GM21723 (cell line): ENCODE data around the gene PLK4.
A peak's percentile ranks its signal among the peaks of the same experiment; 100 is the strongest.
"Not testable (repeated sequence)": the region's sequence is repeated elsewhere in the genome, so short reads cannot be mapped to it uniquely, and the experiment has no call there.

Experiments
- ATAC-seq: cut with Tn5 transposase; IDR thresholded peaks from one replicate; pipeline ENCODE4 v1.9.1; 2021; ENCODE audit warnings: mild to moderate bottlenecking, moderate library complexity; ENCODE audit not compliant: unreplicated experiment

The PLK4 gene

DNA sequence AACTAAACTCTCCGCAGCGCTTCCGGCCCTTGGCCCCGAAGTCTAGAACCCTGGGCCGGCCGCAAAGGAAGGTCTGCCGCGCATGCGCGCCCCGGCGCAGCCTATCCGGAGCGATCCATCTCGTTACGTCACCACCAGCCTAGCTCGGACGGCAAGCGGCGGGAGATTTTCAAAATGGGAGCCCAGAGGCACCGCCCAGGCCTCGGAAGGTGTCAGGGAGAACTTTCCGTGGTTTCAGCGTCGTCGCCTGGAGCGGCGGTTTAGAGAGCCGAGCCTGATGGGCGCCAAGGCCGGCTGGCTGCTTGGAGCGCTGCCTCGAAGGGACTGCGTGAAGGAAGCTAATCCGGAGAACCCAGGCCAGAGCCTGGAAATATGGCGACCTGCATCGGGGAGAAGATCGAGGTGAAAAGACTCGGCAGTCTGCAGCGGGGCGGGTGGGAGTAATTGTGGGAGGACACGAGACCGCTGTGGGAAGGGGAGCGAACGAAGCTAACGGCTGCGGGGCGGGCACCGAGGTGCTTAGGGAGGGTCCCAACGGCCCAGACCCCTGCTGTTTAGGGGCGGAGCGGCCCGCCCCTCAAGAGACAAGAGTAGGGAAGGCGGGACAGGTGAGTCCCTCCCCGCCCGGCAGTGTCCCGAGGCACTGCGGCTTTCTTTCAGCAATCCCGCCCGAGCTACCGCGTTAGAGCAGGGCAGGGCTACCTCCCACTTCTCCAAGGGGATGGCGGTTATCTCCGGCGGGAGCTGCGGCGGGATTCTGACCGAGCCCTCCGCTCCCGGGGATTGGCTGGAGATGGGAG, at the start of gene PLK4:
Gene PLK4 (plus strand): TSS at position 131 of the 800 bp plus-strand sequence. CDS start 242 bp downstream, at position 373.
- ATAC-seq, result peak; percentile 92

DNA sequence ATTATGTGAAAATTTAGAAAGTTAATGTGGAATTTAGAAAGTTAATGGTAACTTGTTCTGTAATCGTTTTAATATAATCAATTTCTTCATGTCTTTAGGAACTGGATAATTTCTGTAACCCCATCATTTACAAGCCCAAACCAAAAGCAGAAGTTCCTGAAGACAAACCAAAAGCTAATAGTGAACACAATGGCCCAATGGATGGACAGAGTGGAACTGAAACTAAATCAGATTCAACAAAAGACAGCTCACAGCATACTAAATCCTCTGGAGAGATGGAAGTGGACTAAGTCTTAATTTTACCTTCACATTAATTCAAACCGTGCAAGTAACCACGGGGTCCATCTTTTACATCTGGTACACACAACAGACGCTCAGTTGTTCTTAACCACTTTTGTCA, 48.1 kb upstream of the PLK4 start:
- ATAC-seq, result peak; percentile 64

DNA sequence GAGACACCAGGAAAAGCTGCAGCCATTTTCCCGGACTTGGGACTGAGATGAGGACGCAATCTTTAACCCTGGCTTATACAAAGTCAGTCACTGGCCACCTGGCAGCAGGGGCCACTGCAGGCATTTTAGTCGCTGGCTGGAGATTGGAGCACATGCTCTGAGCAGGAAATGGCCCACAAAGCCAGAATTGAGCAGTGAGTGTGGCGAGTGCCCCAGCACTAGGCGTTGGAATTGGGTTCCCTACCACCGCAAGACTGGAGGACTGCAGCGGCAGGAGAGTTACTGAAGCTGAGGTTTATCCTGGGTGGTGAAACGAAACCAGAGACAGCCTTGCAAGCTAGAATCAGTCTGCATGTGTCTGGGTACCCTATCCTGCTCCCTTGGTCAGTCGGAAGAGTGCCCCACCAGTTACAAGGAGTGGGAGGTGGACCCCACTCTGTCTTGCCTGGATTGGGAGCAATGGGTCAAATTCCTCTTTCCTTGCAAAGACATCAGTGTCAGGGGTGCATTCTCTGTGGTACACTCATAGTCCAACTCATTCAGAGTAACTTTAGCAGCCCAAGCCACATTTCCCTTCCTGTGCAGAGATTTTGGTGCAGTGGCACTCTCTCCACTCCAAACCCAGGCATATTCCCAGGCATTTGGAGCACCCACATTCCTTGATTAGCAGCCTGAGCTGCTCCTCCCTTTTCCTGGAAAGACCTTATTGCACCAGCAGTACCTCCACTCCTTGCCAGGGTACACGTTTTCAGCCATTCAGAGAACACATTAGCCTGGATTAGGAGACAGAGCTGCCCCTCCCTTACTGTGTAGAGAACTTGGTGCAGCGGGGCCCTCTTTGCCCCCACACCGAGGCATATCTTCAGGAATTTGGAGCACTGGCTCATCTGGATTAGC, 36.7 kb upstream of the PLK4 start:
- ATAC-seq, result no peak

DNA sequence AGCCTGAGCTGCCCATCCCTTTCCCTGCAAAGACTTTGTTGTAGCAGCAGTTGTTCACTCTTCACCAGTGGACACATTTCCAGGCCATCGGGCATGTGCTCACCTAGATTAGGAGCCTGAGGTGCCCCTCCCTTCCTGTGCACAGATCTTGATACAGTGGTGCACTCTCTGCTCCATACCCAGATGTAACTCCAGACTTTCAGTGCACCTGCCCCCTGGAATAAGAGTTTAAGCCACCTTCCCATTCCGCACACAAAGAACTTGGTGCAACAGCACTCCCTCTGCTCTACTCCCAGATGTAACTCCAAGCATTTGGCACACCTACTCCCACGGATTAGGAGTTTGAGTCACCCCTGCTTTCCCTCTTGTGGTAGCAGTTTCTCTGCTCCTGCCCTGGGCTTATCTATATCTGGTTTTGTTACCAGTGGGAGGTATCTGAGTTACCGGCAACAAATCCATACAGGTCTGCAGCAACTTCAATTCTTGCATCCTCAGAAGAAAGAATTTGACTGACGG, 36.0 kb upstream of the PLK4 start:
- no peak for ATAC-seq

DNA sequence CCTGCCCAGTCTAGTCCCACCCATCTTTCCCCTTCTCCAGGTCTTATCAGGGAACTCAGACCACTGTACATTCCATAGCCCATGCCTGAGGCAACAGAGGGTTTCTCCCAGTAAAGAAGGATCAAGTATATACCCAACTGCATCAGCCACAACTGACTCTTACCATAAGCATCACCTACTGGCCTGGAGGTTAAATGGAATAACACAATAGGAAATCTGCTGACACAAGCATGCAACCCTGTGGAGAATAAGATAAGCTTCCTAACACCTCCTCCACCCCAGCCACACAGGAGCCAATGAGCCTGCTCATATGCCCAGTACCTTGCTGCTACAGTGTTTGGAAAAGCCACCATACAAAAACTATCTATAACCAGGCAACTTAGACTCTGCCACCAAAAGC, 34.6 kb upstream of the PLK4 start:
- no peak for ATAC-seq

DNA sequence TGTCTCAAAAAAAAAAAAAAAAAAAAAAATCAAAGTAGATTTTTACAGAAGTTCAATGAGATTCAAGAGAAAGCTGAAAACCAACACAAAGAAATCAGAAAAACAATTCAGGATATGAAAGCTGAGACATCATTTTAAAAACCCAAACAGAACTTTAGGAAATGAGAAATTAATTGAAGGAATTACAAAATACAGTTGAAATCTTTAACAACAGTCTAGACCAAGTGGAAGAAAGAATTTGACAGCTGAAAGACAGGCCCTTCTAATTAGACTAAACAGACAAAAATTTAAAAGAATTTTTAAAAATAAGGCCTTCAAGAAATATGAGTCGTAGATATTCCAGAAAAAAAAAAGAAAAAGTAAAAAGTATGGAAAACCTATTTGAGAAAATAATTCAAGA, 33.9 kb upstream of the PLK4 start:
- ATAC-seq, result no peak

DNA sequence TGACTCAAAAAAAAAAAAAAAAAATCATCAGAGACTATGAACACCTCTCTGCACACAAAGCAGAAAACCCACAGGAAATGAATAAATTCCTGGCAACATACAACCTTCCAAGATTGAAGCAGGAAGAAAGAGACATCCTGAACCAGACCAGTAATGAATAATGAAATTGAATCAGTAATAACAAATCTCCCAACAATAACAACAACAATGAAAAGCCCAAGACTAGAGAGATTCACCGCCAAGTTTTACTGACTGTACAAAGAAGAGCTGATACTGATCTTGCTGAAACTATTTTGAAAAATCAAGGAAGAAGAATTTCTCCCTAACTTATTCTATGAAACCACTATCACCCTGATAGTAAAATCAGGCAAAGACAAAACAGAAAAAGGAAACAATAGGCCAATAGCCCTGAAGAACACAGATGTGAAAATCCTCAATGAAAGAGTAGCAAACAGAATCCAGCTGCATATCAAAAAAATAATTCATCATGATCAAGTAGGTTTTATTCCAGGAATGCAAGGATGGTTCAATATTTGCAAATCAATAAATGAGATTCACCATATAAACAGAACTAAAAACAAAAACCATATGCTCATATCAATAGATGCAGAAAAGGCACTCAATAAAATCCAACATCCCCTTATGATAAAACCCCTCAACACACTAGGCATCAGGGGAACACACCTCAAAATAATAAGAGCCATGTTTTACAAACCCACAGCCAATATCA, 31.0 kb upstream of the PLK4 start:
- ATAC-seq, result no peak

DNA sequence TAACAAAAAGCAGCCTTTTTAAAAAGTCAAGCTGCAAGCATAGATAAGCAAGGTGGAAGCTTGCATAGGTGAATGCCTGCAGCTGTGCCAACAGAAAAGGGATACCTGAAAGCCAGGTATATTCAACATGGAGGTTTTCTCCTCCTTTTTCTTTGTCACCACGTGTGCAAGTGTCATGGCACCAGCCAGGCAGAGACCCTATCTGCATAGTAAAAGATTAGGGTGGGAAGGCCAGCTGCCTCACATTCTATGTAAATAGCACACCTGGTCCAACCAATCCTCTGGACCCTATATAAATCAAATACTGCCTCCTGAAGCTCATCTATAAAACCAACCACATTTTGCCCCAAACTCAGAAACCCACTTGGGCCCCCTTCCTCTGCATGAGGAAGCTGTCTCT, 28.0 kb upstream of the PLK4 start:
- ATAC-seq, result no peak

DNA sequence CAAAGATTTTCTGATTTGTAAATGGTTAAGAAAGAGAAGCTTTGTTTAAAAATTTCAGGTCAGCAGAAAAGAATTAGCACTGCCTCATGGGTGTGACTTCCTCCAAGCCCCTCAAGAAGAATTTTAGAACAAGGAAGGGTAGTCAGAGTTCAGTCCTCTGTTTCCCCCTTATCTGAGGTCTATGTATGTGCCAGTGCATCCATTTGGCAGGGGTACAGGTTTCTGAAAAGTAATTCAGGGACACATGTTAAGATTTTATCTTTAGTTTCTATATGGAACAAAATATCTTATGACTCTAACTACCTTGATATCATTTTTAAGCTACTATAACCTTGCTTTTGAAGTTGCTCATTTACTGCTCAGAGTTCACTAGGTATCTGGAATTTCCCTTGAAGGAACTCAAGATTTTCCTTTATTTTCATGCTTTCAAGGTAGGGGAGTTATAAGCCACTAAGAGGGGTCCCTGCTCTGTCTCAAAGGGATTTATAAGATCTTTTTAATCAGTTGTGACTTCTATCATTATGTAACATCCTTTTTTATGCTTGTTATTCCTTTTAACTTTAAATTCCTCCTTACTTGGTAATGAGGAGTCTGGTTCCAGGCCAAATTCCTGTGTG, 24.4 kb upstream of the PLK4 start:
- ATAC-seq, result peak; percentile 20

DNA sequence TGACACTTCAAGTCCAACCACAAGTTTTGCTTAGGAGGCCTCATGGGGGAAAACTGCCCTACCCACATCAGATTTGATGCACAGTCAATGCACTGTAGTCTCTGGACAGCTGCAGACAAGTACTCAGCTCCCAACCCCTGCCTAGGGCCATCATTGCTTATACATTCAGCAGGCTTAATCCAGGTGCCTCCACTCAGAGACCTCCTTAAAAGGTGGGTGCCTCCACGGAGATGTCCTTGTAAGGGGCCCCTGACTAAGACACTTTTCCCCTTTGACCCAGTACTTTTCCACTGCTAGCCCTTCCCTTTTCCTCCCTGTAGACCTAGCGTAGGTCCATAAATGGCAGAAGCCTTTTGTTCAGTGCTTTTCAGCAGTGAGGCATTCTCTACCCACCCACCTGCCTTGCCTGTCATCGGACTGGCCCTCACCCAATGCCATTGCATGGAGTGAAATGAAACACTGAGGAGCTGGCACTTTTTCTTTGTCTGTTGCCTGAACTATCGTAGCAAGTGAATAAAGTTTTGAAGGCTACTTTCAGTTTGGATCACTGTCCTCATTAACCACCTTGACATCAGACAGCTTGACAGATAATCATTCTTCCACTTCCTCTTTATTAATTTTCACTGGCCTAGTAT, 23.8 kb upstream of the PLK4 start:
- ATAC-seq, result peak; percentile 81

DNA sequence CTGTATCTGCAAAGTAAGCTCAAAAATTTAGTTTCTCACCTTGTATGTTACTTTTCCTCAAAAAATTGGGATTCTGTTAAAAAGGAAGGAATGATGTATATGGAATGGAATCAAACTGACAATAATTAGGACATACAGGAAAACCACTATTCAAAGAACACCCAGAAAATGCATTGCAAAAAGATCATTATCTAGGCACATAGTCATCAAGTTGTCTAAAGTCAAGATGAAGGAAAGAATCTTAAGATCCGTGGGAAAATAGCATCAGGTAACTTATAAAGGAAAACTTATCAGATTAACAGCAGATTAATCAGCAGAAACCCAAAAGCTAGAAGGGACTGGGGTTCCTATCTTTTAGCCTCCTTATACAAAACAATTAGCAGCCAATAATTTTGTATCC, 23.1 kb upstream of the PLK4 start:
- ATAC-seq, result no peak

DNA sequence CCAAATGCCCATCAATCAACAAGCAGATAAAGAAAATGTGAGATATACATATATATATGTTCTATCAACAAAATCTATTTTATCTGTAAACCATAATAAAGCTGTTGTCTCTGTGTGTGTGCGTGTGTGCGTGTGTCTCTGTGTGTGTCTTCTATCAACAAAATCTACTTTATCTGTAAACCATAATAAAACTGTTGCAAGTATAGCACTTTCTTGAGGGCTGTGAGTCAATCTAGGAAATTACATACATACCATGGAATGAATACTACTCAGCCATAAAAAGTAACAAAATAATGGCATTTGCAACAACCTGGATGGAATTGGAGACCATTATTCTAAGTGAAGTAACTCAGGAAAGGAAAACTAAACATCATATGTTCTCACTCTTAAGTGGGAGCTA, 12.5 kb upstream of the PLK4 start:
- no peak for ATAC-seq

DNA sequence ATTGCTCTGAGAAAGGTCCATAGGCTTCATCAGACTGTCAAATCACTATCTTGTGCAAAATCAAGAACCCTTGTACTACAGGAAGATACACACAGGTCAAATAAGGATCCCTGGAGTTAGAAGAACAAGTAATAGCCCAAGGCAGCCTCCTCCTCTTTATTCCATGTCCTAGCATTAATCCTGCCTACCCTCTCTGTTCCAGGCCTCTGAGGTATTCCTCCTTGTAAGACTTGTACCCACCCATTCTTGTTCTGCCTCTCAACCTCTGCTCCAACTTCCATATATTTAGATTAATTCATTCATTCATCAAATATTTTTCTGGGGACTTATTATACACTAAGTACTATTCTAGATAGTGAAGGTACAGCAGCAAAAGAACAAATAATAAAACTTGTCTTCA, 10.4 kb upstream of the PLK4 start:
- ATAC-seq, result no peak

DNA sequence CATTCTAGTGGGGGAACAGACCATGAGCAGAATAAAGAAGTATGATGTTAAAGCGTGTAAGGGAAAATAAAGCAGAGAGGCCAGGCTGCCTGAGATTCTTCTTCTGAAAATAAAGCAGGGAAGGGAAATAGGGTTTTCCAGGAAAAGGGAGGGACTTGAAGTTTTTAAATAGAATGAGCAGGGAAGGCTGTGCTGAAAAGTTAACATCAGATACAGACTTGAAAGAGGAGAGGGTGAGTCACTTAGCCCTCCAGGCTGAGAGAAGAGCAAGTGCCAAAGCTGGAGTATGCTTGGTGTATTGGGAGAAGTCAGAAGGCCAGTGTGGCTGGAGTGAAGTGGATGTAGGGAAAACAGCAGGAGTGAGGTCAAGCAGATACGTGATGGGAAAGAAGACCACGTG, 10.0 kb upstream of the PLK4 start:
- no peak for ATAC-seq

DNA sequence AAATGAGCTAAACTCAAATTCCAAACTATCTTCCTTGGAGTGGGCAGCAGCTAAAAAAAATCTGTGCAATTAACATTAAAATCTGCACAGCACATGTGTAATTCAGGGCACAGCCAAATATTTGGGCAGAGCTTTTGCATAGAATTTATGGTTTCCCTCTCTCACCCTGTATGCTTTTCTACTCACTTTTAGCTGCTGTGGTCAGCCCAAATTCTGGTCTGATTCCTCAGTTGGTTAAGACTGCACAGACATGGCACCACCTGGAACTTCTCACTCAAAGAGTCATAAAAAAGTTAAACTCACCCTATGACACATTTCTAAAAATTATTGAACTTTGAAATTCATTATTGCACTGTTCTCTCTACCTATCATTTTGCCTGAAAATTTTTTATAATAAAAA, 4.9 kb upstream of the PLK4 start:
- no peak for ATAC-seq

DNA sequence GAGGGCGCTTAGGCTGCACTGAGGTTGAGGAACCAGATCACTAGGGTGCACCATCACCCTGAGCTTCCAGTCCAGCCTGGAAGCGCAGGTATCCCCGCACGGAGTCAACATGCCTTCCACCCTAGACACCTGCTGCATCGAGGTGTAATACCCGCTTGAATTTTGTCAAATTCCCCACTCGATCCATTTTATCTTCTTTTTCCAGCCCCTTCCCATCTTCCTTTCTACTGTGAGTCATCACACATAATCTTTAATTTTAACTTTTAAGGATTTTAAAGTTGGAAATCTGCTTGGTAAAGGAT, 821 bp downstream of the PLK4 start:
- ATAC-seq, result peak; percentile 44

DNA sequence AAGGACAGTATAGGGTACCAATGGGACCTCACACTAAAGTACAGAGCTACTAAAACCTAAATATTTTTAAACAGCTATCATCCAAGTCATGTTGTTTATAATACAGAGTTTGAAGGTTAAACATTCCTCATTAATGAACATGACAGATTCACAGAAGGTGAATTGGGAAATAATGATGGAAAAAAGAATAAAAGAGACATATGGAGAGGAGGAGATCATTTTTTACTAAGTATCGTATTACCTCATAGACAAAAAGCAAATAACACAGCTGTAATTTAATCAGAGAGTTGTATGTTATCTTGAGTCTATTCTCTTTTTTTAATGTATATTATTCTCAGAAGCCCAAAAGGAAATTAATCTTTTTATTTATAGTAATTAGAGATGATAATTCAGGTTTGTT, 7.9 kb downstream of the PLK4 start:
- no peak for ATAC-seq

DNA sequence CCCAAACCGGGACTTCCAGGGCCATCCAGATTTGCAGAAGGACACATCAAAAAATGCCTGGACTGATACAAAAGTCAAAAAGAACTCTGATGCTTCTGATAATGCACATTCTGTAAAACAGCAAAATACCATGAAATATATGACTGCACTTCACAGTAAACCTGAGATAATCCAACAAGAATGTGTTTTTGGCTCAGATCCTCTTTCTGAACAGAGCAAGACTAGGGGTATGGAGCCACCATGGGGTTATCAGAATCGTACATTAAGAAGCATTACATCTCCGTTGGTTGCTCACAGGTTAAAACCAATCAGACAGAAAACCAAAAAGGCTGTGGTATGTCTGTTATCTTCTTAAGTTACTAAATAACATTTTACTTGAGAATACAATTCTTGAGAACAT, 9.2 kb downstream of the PLK4 start:
- no peak for ATAC-seq

DNA sequence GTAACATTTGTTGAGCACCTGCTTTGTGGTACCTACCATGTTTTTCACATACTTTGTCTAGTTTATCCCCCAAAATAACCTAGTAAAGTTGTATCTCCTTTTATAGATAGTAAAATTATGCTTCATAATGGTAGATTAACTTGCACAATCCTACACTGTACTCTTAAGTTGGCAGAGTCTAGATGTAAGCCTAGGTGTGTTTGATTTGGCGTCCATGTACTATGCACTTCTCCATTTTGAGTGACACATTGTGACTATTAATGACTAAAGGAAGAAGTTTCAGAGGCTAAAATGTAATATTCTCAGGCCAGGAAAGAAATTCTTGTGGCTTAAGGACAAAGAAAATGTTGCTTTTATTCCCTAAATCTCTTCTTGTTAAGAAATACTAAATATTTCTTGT, 15.4 kb downstream of the PLK4 start:
- ATAC-seq, result no peak

DNA sequence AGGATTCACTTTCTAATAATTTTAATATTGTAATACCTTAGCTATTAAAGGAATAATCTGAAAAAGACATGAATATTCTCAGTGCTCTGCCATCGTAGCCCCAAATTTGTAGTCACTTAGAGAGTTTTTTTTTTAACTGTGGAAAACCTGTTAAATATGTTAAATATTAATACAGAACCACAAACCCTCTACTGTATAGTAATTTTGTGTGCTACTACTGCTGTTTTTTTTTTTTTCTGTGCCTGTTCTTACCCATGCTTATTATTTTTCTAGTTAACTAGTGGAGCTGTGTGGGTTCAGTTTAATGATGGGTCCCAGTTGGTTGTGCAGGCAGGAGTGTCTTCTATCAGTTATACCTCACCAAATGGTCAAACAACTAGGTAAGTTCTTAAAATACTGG, 15.8 kb downstream of the PLK4 start:
- ATAC-seq, result no peak

DNA sequence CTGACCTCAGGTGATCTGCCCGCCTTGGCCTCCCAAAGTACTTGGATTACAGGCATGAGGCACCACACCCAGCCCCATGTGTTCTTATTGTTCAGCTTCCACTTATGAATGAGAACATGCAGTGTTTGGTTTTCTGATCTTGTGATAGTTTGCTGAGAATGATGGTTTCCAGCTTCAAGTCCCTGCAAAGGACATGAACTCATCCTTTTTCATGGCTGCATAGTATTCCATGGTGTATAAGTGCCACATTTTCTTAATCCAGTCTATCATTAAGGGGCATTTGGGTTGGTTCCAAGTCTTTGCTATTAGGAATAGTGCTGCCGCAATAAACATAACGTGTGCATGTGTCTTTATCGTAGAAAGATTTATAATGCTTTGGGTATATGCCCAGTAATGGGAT, 19.0 kb downstream of the PLK4 start:
- ATAC-seq, result not testable (repeated sequence)
